Suprapubic skin (tissue), 4 donors: ENCODE results near the gene TRAPPC3. TPM values are rescaled to one million over a fixed set of nuclear protein-coding genes. Genes with fewer than 3 reads are reported as not detected.
"Not testable (repeated sequence)": the region's sequence is repeated elsewhere in the genome, so short reads cannot be mapped to it uniquely, and the experiment has no call there.

Source experiments
- DNase-seq, 2 donors: peaks; one replicate each; pipeline ENCODE4 v3.0.0-alpha.2; 2019; ENCODE audit warnings: low spot score in 2 of 2
- H3K27ac ChIP-seq: fragments of 200-600 bp; sonication (generic); one replicate; pipeline ENCODE4 v1.5.1; 2019
- H3K27me3 ChIP-seq: fragments of 200-600 bp; sonication (generic); one replicate; pipeline ENCODE4 v1.5.1; 2019
- H3K36me3 ChIP-seq: fragments of 200-600 bp; sonication (generic); one replicate; pipeline ENCODE4 v1.5.1; 2019
- H3K4me1 ChIP-seq: fragments of 200-600 bp; sonication (generic); one replicate; pipeline ENCODE4 v1.5.1; 2019
- H3K4me3 ChIP-seq: fragments of 200-600 bp; sonication (generic); one replicate; pipeline ENCODE4 v1.5.1; 2019; ENCODE audit warnings: mild to moderate bottlenecking
- H3K9me3 ChIP-seq: fragments of 200-600 bp; sonication (generic); one replicate; pipeline ENCODE4 v1.5.1; 2019
- EP300 ChIP-seq: sonication (generic); formaldehyde crosslinking; IDR thresholded peaks from one replicate; pipeline ENCODE4 v1.6.1; 2017; ENCODE audit warnings: antibody characterized with exemption
- POLR2A ChIP-seq, 2 donors: fragments of 450-650 bp; IDR thresholded peaks; one replicate each; pipeline ENCODE4 v1.6.1; 2017; ENCODE audit warnings: antibody characterized with exemption in 2 of 2, mild to moderate bottlenecking in 2 of 2, moderate library complexity in 2 of 2
- POLR2AphosphoS5 ChIP-seq, 3 donors: sonication (generic); formaldehyde crosslinking; IDR thresholded peaks; one replicate each; pipeline ENCODE4 v1.6.1; 2017; ENCODE audit warnings: antibody characterized with exemption in 3 of 3
- WGBS: methylation state at CpG from one replicate; pipeline ENCODE4 v1.1.5; 2018; 5-methylcytosine and 5-hydroxymethylcytosine counted together
- total RNA-seq, 4 donors: library from RNA; depleted of rRNA; stranded (reverse); fragments of >200 nt; gene quantifications; one replicate each; pipeline ENCODE4 v1.1.0, GENCODE V29; 2016
- TF ChIP-seq, protein P1 (sequence below), 2 donors: fragments of 200-600 bp in 1 of 2; fragments of 450-650 bp in 1 of 2; sonication (generic) in 1 of 2; IDR thresholded peaks; one replicate each; pipeline ENCODE4 v1.5.1; 2016 to 2019; ENCODE audit warnings: antibody characterized with exemption in 2 of 2, mild to moderate bottlenecking in 1 of 2, moderate library complexity in 1 of 2

The TRAPPC3 gene
- total RNA-seq, 4 donors from 2014 or later, result 68.7 to 111 (median 97.5) TPM

GRCh38 chr1:36161641-36162531 is 12.6 kb upstream of the TRAPPC3 start:
- H3K9me3 ChIP-seq, result no peaks in the 10 kb centered on the region
- H3K4me1 ChIP-seq, result peaks cover 88% of the 10 kb centered on the region

DNA sequence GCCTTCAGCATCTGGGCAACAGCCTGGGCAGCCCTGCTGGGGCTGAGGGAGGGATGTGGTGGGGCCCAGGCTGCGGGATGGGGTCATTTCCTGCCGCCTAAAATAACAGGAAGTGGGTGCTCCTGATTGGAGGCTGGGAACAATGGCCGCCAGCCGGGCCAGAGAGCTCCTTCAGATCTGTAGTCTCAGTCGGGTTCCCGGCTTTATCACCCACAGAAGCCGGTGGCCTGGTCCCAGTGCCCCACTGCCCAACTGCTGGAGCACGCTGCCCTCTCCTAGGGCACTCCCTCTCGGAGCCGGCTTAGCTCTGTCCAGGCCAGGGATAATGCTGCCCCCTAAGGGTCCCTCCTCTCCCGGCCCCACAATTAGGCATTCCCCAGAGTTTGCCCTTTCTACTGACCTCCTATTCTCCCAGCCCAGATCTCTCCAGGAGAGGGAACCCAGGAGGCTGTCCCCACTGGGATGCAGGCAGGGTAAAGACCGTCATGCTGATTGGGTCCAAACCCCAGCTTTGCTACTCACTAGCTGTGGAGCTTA is 11.7 kb upstream of the TRAPPC3 start:
- Histone ChIP-seq H3K4me3 (peak overlapping the region; percentile 47), H3K4me1 (peaks cover 82% of the 10 kb centered on the region), H3K36me3 (no peaks in the 10 kb centered on the region), H3K27ac (peak overlapping the region; percentile 89), H3K27me3 (no peaks in the 10 kb centered on the region), H3K9me3 (no peaks in the 10 kb centered on the region)
- peak in 1 of 2 donors; percentile 88 for DNase-seq
- WGBS, result 26% methylated on average over 8 of the region's 12 CpGs
- TF ChIP-seq, protein P1, sequence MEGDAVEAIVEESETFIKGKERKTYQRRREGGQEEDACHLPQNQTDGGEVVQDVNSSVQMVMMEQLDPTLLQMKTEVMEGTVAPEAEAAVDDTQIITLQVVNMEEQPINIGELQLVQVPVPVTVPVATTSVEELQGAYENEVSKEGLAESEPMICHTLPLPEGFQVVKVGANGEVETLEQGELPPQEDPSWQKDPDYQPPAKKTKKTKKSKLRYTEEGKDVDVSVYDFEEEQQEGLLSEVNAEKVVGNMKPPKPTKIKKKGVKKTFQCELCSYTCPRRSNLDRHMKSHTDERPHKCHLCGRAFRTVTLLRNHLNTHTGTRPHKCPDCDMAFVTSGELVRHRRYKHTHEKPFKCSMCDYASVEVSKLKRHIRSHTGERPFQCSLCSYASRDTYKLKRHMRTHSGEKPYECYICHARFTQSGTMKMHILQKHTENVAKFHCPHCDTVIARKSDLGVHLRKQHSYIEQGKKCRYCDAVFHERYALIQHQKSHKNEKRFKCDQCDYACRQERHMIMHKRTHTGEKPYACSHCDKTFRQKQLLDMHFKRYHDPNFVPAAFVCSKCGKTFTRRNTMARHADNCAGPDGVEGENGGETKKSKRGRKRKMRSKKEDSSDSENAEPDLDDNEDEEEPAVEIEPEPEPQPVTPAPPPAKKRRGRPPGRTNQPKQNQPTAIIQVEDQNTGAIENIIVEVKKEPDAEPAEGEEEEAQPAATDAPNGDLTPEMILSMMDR (IDR thresholded peaks at IDR 0.05), result peak in 1 of 2 donors; percentile 11
- TF ChIP-seq POLR2AphosphoS5 (IDR thresholded peaks at IDR 0.05) (no peak), POLR2A (IDR thresholded peaks at IDR 0.05) (no peak)

More at GRCh38 chr1:36161641-36162531, 12.6 kb upstream of the TRAPPC3 start:
- no peaks in the 10 kb centered on the region for H3K27me3 ChIP-seq
- no peak for DNase-seq
- H3K27ac ChIP-seq, result peak overlapping the region; percentile 89
- WGBS, result 11% methylated on average over 13 of the region's 14 CpGs
- TF ChIP-seq, protein P1 (IDR thresholded peaks at IDR 0.05), result no peak
- TF ChIP-seq POLR2AphosphoS5 (IDR thresholded peaks at IDR 0.05) (no peak), EP300 (no peak), POLR2A (IDR thresholded peaks at IDR 0.05) (no peak)
- peak overlapping the region; percentile 47 for H3K4me3 ChIP-seq
- H3K36me3 ChIP-seq, result no peaks in the 10 kb centered on the region

- no peaks in the 10 kb centered on the region for H3K27me3 ChIP-seq
- peaks cover 79% of the 10 kb centered on the region for H3K4me1 ChIP-seq
Observed at GRCh38 chr1:36160388-36160948, 11.2 kb upstream of the TRAPPC3 start.

DNA sequence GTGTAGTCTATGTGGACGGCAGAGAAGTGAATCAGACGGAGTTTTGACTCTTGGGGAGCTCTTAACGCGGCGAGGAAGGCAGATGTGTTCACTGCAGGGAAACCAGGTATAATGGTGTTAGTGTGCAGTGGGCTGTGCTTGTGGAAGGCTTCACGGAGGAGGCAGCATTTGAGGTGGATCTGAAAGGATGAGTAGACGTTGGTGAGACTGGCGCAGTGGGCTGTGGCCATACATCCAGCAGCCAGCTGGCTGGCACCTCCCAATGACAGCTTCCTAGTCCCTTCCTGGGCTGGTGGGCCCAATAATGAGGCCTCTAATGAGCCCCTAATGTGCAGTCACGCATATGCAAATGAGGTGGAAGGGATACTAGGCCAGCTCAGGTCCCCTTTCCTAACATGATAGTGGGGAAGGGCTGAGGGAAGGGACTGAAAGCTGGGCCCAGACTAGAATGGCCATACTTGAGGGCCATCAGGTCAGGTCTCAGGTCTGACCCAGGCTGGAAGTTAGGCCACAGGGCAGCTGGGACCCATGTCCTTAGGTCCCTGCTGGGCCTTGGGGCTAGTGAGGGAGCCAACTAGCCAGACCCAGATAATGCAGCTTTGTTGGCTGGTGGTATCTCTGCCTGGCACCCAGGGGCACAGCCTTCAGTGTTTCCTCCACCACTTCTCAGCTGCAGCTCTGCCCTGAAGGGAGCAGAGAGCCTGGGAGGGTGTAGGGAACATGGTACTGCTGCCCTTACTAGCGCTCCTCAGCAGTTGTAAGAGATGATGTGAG is 10.5 kb upstream of the TRAPPC3 start:
- Histone ChIP-seq H3K9me3 (no peaks in the 10 kb centered on the region), H3K27ac (peak overlapping the region; percentile 95), H3K4me3 (no peak overlapping the region), H3K4me1 (peaks cover 83% of the 10 kb centered on the region), H3K36me3 (no peaks in the 10 kb centered on the region), H3K27me3 (no peaks in the 10 kb centered on the region)
- no peak for DNase-seq
- no peak for TF ChIP-seq POLR2AphosphoS5 (IDR thresholded peaks at IDR 0.05)
- TF ChIP-seq, protein P1 (IDR thresholded peaks at IDR 0.05), result no peak
- no peak for TF ChIP-seq POLR2A (IDR thresholded peaks at IDR 0.05)
- TF ChIP-seq EP300, result no peak
- 80% methylated on average over 10 of the region's 10 CpGs for WGBS

More at GRCh38 chr1:36160388-36160948, 11.2 kb upstream of the TRAPPC3 start:
- peak overlapping the region; percentile 89 for H3K27ac ChIP-seq
- DNase-seq, result no peak
- TF ChIP-seq POLR2AphosphoS5 (IDR thresholded peaks at IDR 0.05) (no peak), EP300 (no peak), POLR2A (IDR thresholded peaks at IDR 0.05) (no peak)
- TF ChIP-seq, protein P1 (IDR thresholded peaks at IDR 0.05), result no peak
- no peaks in the 10 kb centered on the region for H3K36me3 ChIP-seq
- 49% methylated on average over 2 of the region's 4 CpGs for WGBS
- peak overlapping the region; percentile 47 for H3K4me3 ChIP-seq
- no peaks in the 10 kb centered on the region for H3K9me3 ChIP-seq

GRCh38 chr1:36158827-36159252 is 9.6 kb upstream of the TRAPPC3 start:
- not testable (repeated sequence) for H3K27me3 ChIP-seq, H3K9me3 ChIP-seq, DNase-seq, H3K36me3 ChIP-seq, H3K4me3 ChIP-seq
- 92% methylated on average over 10 of the region's 10 CpGs for WGBS
- Histone ChIP-seq H3K27ac (peak overlapping the region; percentile 95), H3K4me1 (peaks cover 77% of the 10 kb centered on the region)
